HepG2 (cell line): ENCODE measurements around the gene CD68. TPM values are rescaled to one million over a fixed set of nuclear protein-coding genes. Genes with fewer than 3 reads are reported as not detected.

Experiments
- AHR ChIP-seq: IDR thresholded peaks from 2 replicates; pipeline ENCODE4 v1.6.1; 2018; ENCODE audit warnings: missing genetic modification reagents, missing compliant biosample characterization
- GFI1 ChIP-seq: sonication (generic); formaldehyde crosslinking; IDR thresholded peaks from 2 replicates; pipeline ENCODE4 v1.5.0; 2020; ENCODE audit warnings: missing genetic modification reagents, mild to moderate bottlenecking, borderline replicate concordance
- HDAC2 ChIP-seq: sonication (generic); formaldehyde crosslinking; IDR thresholded peaks from 2 replicates; pipeline ENCODE4 v1.4.0; 2020; ENCODE audit warnings: missing genetic modification reagents
- HNRNPLL ChIP-seq: fragments of 200-400 bp; formaldehyde crosslinking; IDR thresholded peaks from 2 replicates; pipeline ENCODE4 v1.6.1; 2017; ENCODE audit warnings: mild to moderate bottlenecking, low read depth, low read length; ENCODE audit not compliant: poor library complexity, severe bottlenecking
- KLF11 ChIP-seq: IDR thresholded peaks from 2 replicates; pipeline ENCODE4 v1.6.1; 2016; ENCODE audit warnings: missing compliant biosample characterization
- KLF6 ChIP-seq: IDR thresholded peaks from 2 replicates; pipeline ENCODE4 v1.8.0; 2016; ENCODE audit warnings: missing biosample characterization, missing genetic modification reagents
- MAFG ChIP-seq: sonication (generic); formaldehyde crosslinking; IDR thresholded peaks from 2 replicates; pipeline ENCODE4 v1.5.1; 2020; ENCODE audit warnings: mild to moderate bottlenecking, missing genetic modification reagents
- MYNN ChIP-seq: sonication (generic); formaldehyde crosslinking; IDR thresholded peaks from 2 replicates; pipeline ENCODE4 v1.4.0; 2020; ENCODE audit warnings: mild to moderate bottlenecking, low read depth, missing genetic modification reagents
- NAIF1 ChIP-seq: sonication (generic); formaldehyde crosslinking; IDR thresholded peaks from 2 replicates; pipeline ENCODE4 v1.5.0; 2020; ENCODE audit warnings: mild to moderate bottlenecking, missing genetic modification reagents, borderline replicate concordance
- NFATC3 ChIP-seq: sonication (generic); formaldehyde crosslinking; IDR thresholded peaks from 2 replicates; pipeline ENCODE4 v1.5.1; 2020; ENCODE audit warnings: mild to moderate bottlenecking, missing genetic modification reagents
- NKX3-1 ChIP-seq: sonication (generic); formaldehyde crosslinking; IDR thresholded peaks from 2 replicates; pipeline ENCODE4 v1.5.0; 2020; ENCODE audit warnings: missing genetic modification reagents
- SIN3A ChIP-seq: IDR thresholded peaks from 2 replicates; pipeline ENCODE4 v1.6.1; 2011; ENCODE audit warnings: low read depth, mild to moderate bottlenecking, control low read depth, low read length, borderline replicate concordance
- TAF1 ChIP-seq: sonication (generic); formaldehyde crosslinking; IDR thresholded peaks from 2 replicates; pipeline ENCODE4 v1.4.0; 2020; ENCODE audit warnings: missing genetic modification reagents
- ZFP36L2 ChIP-seq: sonication (generic); formaldehyde crosslinking; IDR thresholded peaks from 2 replicates; pipeline ENCODE4 v1.4.0; 2020; ENCODE audit warnings: missing genetic modification reagents
- ZNF598 ChIP-seq: sonication (generic); formaldehyde crosslinking; IDR thresholded peaks from 2 replicates; pipeline ENCODE4 v1.5.1; 2020; ENCODE audit warnings: mild to moderate bottlenecking, missing genetic modification reagents, borderline replicate concordance
- ZNF703 ChIP-seq: sonication (generic); formaldehyde crosslinking; IDR thresholded peaks from 2 replicates; pipeline ENCODE4 v1.5.1; 2020; ENCODE audit warnings: missing genetic modification reagents, mild to moderate bottlenecking, moderate library complexity, borderline replicate concordance
- ZNF766 ChIP-seq: sonication (generic); formaldehyde crosslinking; IDR thresholded peaks from 2 replicates; pipeline ENCODE4 v1.5.0; 2020; ENCODE audit warnings: missing genetic modification reagents, borderline replicate concordance
- ZNF782 ChIP-seq: sonication (generic); formaldehyde crosslinking; IDR thresholded peaks from 2 replicates; pipeline ENCODE4 v1.4.0; 2020; ENCODE audit warnings: missing genetic modification reagents, mild to moderate bottlenecking, borderline replicate concordance
- ZSCAN20 ChIP-seq: sonication (generic); formaldehyde crosslinking; IDR thresholded peaks from 2 replicates; pipeline ENCODE4 v1.4.0; 2020; ENCODE audit warnings: missing genetic modification reagents, mild to moderate bottlenecking, borderline replicate concordance
- polyA plus RNA-seq, 8 experiments: library from polyadenylated mRNA; depleted of rRNA in 3 of 8; stranded (reverse) in 7 of 8; unstranded in 1 of 8; fragments of >200 nt; fragmentation: Illumina TruSeq in 4 of 8; extraction: Trizol in 4 of 8; gene quantifications; 2 replicates each; pipeline versions ENCODE4 v1.2.1 to v1.2.3, GENCODE V29; 2011 to 2016; ENCODE audit warnings: low read depth in 4 of 8, missing spikeins in 1 of 8, mixed read lengths in 1 of 8; ENCODE audit not compliant: insufficient read depth in 1 of 8
- total RNA-seq, 5 experiments: library from RNA; depleted of rRNA; stranded (reverse); fragments of >200 nt; fragmentation: Illumina TruSeq; extraction: Trizol; gene quantifications; 2 replicates each; pipeline ENCODE4 v1.2.3, GENCODE V29; 2016; ENCODE audit warnings: low read depth in 1 of 5
- TF ChIP-seq, protein P1 (sequence below), 2 experiments: sonication (generic) in 1 of 2; formaldehyde crosslinking in 1 of 2; IDR thresholded peaks; 2 replicates each; pipeline versions ENCODE4 v1.6.1 to v1.9.0; 2014 to 2022; ENCODE audit warnings: antibody characterized with exemption in 1 of 2, borderline replicate concordance in 1 of 2, inconsistent platforms in 1 of 2, low read depth in 1 of 2, missing genetic modification reagents in 1 of 2
- TF ChIP-seq, protein P2 (sequence below): sonication (generic); formaldehyde crosslinking; IDR thresholded peaks from 2 replicates; pipeline ENCODE4 v1.4.0; 2020; ENCODE audit warnings: missing genetic modification reagents
- TF ChIP-seq, protein P3 (sequence below): IDR thresholded peaks from 2 replicates; pipeline ENCODE4 v1.6.1; 2016

CD68 gene
- total and polyA plus RNA-seq, 2 of the 13 experiments (the other 11 are each of a cell fraction or from before 2014, with no cell fraction given): 10.3 to 104 TPM

DNA sequence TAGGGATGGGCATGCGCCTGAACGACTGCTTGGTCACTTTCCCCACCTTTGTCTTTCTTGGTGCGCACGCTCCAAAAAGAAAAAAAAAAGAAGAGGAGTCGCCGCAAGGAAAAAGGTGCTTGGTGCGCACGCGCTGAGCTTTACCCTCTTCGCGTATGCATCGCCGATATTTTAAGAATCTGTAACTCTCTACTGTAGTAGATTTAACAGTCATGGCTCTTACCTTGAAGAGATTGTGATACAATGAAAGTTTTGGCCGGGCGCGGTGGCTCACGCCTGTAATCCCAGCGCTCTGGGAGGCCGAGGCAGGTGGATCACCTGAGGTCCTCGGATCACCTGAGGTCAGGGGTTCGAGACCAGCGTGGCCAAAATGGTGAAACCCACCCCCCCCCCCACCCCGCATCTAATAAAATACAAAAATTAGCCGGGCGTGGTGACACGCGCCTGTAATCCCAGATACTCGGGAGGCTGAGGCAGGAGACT is 35.9 kb downstream of the CD68 start (continued):
- TF ChIP-seq, protein P1, sequence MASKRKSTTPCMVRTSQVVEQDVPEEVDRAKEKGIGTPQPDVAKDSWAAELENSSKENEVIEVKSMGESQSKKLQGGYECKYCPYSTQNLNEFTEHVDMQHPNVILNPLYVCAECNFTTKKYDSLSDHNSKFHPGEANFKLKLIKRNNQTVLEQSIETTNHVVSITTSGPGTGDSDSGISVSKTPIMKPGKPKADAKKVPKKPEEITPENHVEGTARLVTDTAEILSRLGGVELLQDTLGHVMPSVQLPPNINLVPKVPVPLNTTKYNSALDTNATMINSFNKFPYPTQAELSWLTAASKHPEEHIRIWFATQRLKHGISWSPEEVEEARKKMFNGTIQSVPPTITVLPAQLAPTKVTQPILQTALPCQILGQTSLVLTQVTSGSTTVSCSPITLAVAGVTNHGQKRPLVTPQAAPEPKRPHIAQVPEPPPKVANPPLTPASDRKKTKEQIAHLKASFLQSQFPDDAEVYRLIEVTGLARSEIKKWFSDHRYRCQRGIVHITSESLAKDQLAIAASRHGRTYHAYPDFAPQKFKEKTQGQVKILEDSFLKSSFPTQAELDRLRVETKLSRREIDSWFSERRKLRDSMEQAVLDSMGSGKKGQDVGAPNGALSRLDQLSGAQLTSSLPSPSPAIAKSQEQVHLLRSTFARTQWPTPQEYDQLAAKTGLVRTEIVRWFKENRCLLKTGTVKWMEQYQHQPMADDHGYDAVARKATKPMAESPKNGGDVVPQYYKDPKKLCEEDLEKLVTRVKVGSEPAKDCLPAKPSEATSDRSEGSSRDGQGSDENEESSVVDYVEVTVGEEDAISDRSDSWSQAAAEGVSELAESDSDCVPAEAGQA (IDR thresholded peaks at IDR 0.05; ENCODE audit: low read depth): no peak
- TF ChIP-seq, protein P1 (CRISPR knock-in tag; IDR thresholded peaks at IDR 0.05; ENCODE audit: borderline replicate concordance): no peak
- TF ChIP-seq MYNN (0 out of 2 replicates have a peak, but pooled peaks have one; percentile 29), NFATC3 (CRISPR knock-in tag) (no peak), NKX3-1 (CRISPR knock-in tag) (no peak), AHR (no peak), MAFG (CRISPR knock-in tag) (no peak), HNRNPLL (peak; percentile 13), ZNF598 (CRISPR knock-in tag) (no peak), ZFP36L2 (CRISPR knock-in tag) (no peak), ZSCAN20 (CRISPR knock-in tag) (no peak), ZNF703 (no peak), KLF11 (CRISPR knock-in tag) (peak; percentile 88; the same call in 1 of the 2 replicates), GFI1 (CRISPR knock-in tag) (no peak), SIN3A (no peak), ZNF782 (CRISPR knock-in tag) (no peak), TAF1 (CRISPR knock-in tag) (peak; percentile 29; the same call in 1 of the 2 replicates), HDAC2 (CRISPR knock-in tag) (peak; percentile 28; the same call in 1 of the 2 replicates), KLF6 (CRISPR knock-in tag) (no peak), NAIF1 (0 out of 2 replicates have a peak, but pooled peaks have one; percentile 32), ZNF766 (CRISPR knock-in tag) (no peak)
- TF ChIP-seq, protein P2, sequence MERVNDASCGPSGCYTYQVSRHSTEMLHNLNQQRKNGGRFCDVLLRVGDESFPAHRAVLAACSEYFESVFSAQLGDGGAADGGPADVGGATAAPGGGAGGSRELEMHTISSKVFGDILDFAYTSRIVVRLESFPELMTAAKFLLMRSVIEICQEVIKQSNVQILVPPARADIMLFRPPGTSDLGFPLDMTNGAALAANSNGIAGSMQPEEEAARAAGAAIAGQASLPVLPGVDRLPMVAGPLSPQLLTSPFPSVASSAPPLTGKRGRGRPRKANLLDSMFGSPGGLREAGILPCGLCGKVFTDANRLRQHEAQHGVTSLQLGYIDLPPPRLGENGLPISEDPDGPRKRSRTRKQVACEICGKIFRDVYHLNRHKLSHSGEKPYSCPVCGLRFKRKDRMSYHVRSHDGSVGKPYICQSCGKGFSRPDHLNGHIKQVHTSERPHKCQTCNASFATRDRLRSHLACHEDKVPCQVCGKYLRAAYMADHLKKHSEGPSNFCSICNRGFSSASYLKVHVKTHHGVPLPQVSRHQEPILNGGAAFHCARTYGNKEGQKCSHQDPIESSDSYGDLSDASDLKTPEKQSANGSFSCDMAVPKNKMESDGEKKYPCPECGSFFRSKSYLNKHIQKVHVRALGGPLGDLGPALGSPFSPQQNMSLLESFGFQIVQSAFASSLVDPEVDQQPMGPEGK (CRISPR knock-in tag): no peak
- TF ChIP-seq, protein P3, sequence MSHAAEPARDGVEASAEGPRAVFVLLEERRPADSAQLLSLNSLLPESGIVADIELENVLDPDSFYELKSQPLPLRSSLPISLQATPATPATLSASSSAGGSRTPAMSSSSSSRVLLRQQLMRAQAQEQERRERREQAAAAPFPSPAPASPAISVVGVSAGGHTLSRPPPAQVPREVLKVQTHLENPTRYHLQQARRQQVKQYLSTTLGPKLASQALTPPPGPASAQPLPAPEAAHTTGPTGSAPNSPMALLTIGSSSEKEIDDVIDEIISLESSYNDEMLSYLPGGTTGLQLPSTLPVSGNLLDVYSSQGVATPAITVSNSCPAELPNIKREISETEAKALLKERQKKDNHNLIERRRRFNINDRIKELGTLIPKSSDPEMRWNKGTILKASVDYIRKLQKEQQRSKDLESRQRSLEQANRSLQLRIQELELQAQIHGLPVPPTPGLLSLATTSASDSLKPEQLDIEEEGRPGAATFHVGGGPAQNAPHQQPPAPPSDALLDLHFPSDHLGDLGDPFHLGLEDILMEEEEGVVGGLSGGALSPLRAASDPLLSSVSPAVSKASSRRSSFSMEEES (CRISPR knock-in tag): no peak
